ENCODE results near the gene SATB1.
A peak's percentile ranks its signal among the peaks of the same experiment; 100 is the strongest.

The SATB1 gene

DNA sequence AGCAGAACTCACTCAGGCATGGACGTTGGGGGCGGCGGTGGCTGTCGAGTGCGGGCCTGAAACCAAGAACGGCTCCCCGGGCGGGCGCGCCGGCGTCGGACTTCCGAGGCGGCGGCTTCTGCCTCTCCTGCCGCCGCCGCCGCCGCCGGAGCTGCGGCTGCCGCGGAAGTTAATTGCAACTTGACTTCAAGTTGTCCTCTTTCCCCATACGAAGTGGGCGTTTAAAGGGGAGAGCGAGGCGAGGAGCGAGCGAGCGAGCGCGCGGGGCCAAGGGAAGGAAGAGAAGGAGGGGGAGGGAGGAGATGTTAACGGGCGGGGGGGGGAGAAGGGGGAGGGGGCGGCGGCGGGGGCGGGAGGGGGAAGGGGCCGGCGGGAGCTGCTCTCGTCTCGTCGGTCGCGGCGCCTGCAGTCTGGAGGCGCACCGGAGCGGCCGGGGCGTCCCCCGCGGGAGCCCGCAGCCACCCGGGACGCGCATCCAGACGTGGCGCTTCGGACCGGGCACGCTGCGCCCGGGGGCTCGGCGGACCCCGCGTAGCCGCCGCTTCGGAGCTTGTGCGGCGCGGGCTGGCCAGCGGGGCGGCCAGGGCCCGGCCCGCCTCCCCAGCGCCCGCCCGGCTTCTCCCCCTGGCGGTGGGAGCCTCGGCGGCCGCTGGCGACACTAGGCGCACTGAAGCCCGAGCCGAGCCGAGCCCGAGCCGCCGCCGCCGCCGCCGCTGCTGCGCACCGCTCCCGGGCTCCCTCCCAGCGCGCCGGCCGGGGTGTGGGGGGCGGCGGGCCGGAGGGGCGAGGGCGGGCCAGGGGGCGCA, 19.7 kb upstream of the SATB1 start:
- no peaks in the 10 kb centered on the region for H3K36me3 ChIP-seq (ENCODE audit: control insufficient read depth in 1 of 2, insufficient read depth in 2 of 2, low read length in 2 of 2)
- peaks cover 11 to 25% of the 10 kb centered on the region in 2 donors for H3K27me3 ChIP-seq (ENCODE audit: control insufficient read depth in 1 of 2, insufficient read depth in 2 of 2, low read length in 2 of 2)
- peaks cover 3 to 7% of the 10 kb centered on the region in 2 donors for H3K9me3 ChIP-seq (ENCODE audit: control insufficient read depth in 1 of 2, low read length in 2 of 2)
- H3K9ac ChIP-seq (ENCODE audit: low read depth in 1 of 2, low read length in 2 of 2): peak overlapping the region; percentile 69
- H3K27ac ChIP-seq (ENCODE audit: low read depth, low read length): no peak overlapping the region
- H3K4me1 ChIP-seq (ENCODE audit: control insufficient read depth in 1 of 2, insufficient read depth in 2 of 2, low read length in 2 of 2): peaks cover 17 to 18% of the 10 kb centered on the region in 2 donors
- H3K4me3 ChIP-seq (ENCODE audit: low read depth in 1 of 2, low read length in 2 of 2): peak overlapping the region; percentile 79 to 83

DNA sequence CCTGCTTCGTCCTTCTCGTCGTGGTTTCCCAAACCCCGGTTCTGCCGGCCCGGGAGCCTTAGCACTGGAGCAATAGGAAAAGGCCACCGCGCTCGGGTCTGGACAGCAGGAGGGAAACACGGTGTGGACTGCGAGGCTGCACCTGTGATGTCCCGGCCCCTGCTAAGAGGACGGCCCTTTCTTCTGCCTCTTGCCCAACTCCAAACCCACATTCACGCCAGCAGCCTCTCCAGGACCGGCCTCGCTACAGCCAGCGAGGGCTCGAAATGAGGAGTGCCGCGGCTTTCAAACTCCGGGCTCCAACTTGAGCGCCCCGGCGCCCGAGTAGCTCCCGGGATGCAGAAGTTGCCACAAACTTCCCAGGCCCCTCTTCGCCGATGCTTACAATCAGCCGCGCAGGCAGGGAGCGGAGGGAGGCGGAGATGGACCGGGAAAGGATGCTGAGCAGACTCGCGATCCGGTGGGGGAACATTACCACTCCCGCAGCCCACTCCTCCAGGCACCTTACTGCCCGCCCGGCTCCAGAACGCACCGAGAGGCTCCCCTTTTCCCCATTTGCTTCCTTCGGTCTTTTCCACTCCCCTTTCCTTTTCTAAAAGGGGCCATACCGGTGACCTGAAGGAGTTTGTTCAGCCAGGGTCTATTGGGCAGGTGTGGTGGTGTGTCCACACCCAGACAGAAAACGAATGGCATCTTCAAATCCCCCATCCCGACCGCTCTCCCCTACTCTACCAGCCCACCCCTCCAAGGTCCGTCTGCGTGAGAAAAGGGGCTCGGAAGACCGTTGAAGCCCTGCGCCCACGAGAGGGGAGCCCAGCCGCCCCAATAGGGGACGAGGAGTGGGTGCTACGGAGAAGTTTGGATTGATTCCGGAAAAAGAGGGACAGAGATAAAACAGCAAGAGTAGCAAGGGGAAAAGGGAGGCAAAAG, 18.8 kb upstream of the SATB1 start:
- Histone ChIP-seq H3K27ac (ENCODE audit: low read depth, low read length) (no peak overlapping the region), H3K9me3 (ENCODE audit: control insufficient read depth in 1 of 2, low read length in 2 of 2) (peaks cover under 1% of the 10 kb centered on the region in 2 donors), H3K36me3 (ENCODE audit: control insufficient read depth in 1 of 2, insufficient read depth in 2 of 2, low read length in 2 of 2) (no peaks in the 10 kb centered on the region), H3K4me1 (ENCODE audit: control insufficient read depth in 1 of 2, insufficient read depth in 2 of 2, low read length in 2 of 2) (peaks cover 17 to 18% of the 10 kb centered on the region in 2 donors), H3K27me3 (ENCODE audit: control insufficient read depth in 1 of 2, insufficient read depth in 2 of 2, low read length in 2 of 2) (peaks cover 11 to 25% of the 10 kb centered on the region in 2 donors), H3K4me3 (ENCODE audit: low read depth in 1 of 2, low read length in 2 of 2) (peak overlapping the region; percentile 79 to 83), H3K9ac (ENCODE audit: low read depth in 1 of 2, low read length in 2 of 2) (peak overlapping the region; percentile 69)

DNA sequence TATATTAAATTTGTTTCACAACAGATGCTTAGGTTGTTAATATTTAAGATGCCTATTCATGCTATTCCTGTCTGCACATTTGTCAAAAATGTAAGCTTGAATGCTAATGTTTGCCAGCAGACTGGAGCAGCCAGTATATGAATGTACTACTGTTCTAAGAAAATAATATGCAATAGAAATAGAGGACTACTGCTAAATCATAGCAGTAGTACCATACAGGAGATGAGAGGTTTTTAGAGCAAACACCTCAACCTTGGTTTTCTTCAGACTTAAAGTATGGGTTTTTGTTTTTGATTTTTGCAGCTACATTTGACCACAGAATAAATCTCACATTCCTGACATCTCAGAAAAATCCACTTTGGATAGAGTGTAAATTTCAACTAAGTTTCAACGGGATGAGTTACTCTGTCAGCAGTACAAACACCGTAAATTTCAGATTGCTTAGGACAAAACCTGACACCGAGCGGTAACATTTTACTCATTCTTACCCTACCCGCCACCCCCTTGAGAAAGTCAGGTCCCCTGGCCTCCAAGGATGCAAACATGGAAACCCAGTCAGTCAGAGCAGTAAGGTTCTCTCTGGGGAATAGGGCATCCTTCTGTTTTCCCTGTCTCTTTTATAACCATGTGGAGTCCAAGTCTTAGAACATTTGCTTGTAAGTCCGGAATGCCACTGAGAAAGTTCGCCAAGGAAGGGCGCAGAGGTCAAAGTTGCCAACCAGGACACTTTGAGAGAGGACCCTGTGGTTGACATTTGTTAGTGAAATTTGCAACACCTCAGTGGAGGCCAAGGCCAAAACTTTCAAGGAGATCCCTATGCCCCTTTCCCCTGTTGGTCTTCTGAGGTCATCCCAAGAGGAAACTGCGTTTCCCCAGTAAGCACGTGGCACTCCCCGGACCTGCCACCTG, 17.9 kb upstream of the SATB1 start:
- Histone ChIP-seq H3K9me3 (ENCODE audit: control insufficient read depth in 1 of 2, low read length in 2 of 2) (no peaks in the 10 kb centered on the region), H3K9ac (ENCODE audit: low read depth in 1 of 2, low read length in 2 of 2) (peak overlapping the region; percentile 29 to 69), H3K4me1 (ENCODE audit: control insufficient read depth in 1 of 2, insufficient read depth in 2 of 2, low read length in 2 of 2) (peaks cover 17 to 18% of the 10 kb centered on the region in 2 donors), H3K27me3 (ENCODE audit: control insufficient read depth in 1 of 2, insufficient read depth in 2 of 2, low read length in 2 of 2) (peaks cover 11 to 25% of the 10 kb centered on the region in 2 donors), H3K27ac (ENCODE audit: low read depth, low read length) (no peak overlapping the region), H3K4me3 (ENCODE audit: low read depth in 1 of 2, low read length in 2 of 2) (peak overlapping the region; percentile 79 to 83), H3K36me3 (ENCODE audit: control insufficient read depth in 1 of 2, insufficient read depth in 2 of 2, low read length in 2 of 2) (no peaks in the 10 kb centered on the region)

DNA sequence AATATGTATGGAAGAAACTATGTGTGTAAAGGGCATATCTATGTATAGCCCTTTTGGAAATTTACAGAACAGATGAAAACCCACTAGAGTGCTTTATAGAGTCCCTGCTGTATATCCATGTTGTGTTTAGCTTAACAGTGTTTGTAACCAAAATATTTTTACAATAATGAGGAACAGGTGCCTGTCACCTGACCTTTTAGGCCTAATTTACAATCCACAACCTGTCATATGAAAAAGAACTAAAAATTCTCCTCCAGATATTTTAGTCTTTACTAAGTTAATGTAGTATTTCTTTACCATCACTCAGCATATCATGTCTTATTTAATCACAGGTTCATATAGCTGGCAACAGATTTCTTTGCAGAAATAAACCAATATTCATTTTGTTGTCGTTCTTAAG, 16.4 kb upstream of the SATB1 start:
- H3K4me3 ChIP-seq (ENCODE audit: low read depth in 1 of 2, low read length in 2 of 2): no peak overlapping the region
- no peaks in the 10 kb centered on the region for H3K36me3 ChIP-seq (ENCODE audit: control insufficient read depth in 1 of 2, insufficient read depth in 2 of 2, low read length in 2 of 2)
- H3K27ac ChIP-seq (ENCODE audit: low read depth, low read length): no peak overlapping the region
- peaks cover 17 to 18% of the 10 kb centered on the region in 2 donors for H3K4me1 ChIP-seq (ENCODE audit: control insufficient read depth in 1 of 2, insufficient read depth in 2 of 2, low read length in 2 of 2)
- H3K9ac ChIP-seq (ENCODE audit: low read depth in 1 of 2, low read length in 2 of 2): no peak overlapping the region
- H3K27me3 ChIP-seq (ENCODE audit: control insufficient read depth in 1 of 2, insufficient read depth in 2 of 2, low read length in 2 of 2): peaks cover 11 to 25% of the 10 kb centered on the region in 2 donors
- H3K9me3 ChIP-seq (ENCODE audit: control insufficient read depth in 1 of 2, low read length in 2 of 2): no peaks in the 10 kb centered on the region

DNA sequence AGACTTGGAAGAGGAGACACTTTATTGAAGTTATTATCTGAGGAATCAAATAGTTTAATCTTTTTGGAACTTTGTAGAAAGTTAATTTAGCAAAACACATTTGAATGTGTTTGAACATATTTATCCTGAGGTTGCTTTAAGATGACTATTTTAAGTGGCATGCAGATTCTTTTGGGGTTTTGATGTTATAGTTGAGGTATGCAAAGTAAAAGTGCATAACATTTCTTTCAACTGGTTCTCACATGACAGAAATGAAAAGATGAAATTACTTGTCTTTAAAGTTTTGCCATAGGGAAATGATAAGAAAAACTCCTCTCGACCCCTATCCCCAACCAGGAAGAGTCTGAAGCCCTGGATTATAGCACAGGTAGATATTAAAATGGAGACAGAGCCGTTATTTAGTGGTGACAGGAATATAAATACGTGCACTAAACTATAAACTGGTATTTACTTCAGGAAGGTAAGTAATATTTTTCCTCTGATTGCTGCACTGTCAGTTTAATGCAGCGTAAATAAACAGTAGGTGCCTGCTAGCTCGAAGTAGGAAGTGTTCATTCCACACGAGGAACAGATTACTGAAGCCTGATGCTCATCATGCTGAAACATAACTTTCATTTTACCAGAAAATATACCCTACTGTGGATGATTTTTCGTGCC, 15.1 kb upstream of the SATB1 start:
- Histone ChIP-seq H3K27me3 (ENCODE audit: control insufficient read depth in 1 of 2, insufficient read depth in 2 of 2, low read length in 2 of 2) (peaks cover 11 to 17% of the 10 kb centered on the region in 2 donors), H3K4me3 (ENCODE audit: low read depth in 1 of 2, low read length in 2 of 2) (no peak overlapping the region), H3K9ac (ENCODE audit: low read depth in 1 of 2, low read length in 2 of 2) (no peak overlapping the region), H3K4me1 (ENCODE audit: control insufficient read depth in 1 of 2, insufficient read depth in 2 of 2, low read length in 2 of 2) (peaks cover 11% of the 10 kb centered on the region in 2 donors), H3K27ac (ENCODE audit: low read depth, low read length) (no peak overlapping the region), H3K36me3 (ENCODE audit: control insufficient read depth in 1 of 2, insufficient read depth in 2 of 2, low read length in 2 of 2) (no peaks in the 10 kb centered on the region), H3K9me3 (ENCODE audit: control insufficient read depth in 1 of 2, low read length in 2 of 2) (no peaks in the 10 kb centered on the region)

DNA sequence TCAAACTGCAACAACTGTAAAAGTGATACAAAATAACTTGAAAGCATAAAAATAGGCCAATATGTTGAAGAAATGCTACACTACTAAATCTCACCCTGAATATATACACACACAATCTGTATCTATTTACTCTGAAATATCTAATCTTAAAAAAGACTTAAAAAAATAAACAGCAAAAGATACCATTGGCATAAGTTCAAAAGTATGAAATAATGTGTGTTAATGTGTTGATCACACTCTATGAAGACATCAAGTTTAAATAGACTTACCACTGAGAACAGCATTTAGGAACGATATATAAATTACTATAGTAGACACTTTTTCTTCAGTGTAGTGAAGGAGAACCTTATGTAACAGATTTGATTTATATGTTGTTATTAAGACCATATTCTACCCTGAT, 14.1 kb upstream of the SATB1 start:
- H3K36me3 ChIP-seq (ENCODE audit: control insufficient read depth in 1 of 2, insufficient read depth in 2 of 2, low read length in 2 of 2): no peaks in the 10 kb centered on the region

DNA sequence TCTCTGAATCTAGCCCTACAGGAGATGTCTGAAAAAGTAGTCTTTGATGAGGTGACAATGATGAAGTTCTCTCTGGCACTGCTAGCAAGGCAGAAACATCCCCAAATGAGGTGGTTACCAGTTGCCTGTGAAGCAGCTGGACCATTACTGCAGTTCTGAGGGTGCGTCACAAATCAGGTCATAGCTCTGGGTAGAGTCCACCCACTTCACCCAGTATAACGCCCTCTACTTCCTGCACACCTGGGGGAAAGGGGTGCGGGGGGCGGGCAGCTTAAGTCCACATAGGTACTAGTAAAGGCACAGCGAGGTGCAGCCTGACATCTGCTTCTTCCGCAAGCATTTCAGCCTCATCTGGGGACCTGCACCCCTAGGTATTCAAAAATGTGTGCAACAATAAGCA, 13.4 kb upstream of the SATB1 start:
- Histone ChIP-seq H3K4me3 (ENCODE audit: low read depth in 1 of 2, low read length in 2 of 2) (no peak overlapping the region), H3K9me3 (ENCODE audit: control insufficient read depth in 1 of 2, low read length in 2 of 2) (no peaks in the 10 kb centered on the region), H3K4me1 (ENCODE audit: control insufficient read depth in 1 of 2, insufficient read depth in 2 of 2, low read length in 2 of 2) (peaks cover 3 to 5% of the 10 kb centered on the region in 2 donors), H3K27ac (ENCODE audit: low read depth, low read length) (no peak overlapping the region), H3K36me3 (ENCODE audit: control insufficient read depth in 1 of 2, insufficient read depth in 2 of 2, low read length in 2 of 2) (no peaks in the 10 kb centered on the region), H3K9ac (ENCODE audit: low read depth in 1 of 2, low read length in 2 of 2) (no peak overlapping the region), H3K27me3 (ENCODE audit: control insufficient read depth in 1 of 2, insufficient read depth in 2 of 2, low read length in 2 of 2) (peaks cover 9 to 10% of the 10 kb centered on the region in 2 donors)

More for the DNA sequence above, 14.1 kb upstream of the SATB1 start:
- Histone ChIP-seq H3K4me3 (ENCODE audit: low read depth in 1 of 2, low read length in 2 of 2) (no peak overlapping the region), H3K27me3 (ENCODE audit: control insufficient read depth in 1 of 2, insufficient read depth in 2 of 2, low read length in 2 of 2) (peaks cover 11 to 17% of the 10 kb centered on the region in 2 donors), H3K27ac (ENCODE audit: low read depth, low read length) (no peak overlapping the region), H3K9me3 (ENCODE audit: control insufficient read depth in 1 of 2, low read length in 2 of 2) (no peaks in the 10 kb centered on the region), H3K9ac (ENCODE audit: low read depth in 1 of 2, low read length in 2 of 2) (no peak overlapping the region), H3K4me1 (ENCODE audit: control insufficient read depth in 1 of 2, insufficient read depth in 2 of 2, low read length in 2 of 2) (peaks cover 10% of the 10 kb centered on the region in 2 donors)

DNA sequence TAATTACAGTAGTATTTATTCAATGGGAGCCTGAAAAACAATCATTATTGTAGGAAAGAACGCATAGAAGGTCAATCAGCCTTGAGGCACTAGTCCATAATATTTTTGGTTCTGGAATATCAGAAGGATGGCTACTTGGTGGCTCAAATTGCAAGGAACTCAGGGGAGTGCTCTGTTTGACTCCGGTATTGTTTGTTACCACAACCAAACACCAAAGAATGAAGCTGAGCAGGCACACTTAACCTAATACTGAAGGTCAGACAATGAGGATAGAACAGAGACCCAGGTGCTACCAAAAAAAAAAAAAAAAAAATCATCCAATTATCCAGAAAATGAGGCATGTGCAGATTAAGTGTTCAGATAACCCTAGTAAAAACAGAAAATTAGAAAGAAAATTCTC, 11.1 kb upstream of the SATB1 start:
- Histone ChIP-seq H3K4me1 (ENCODE audit: control insufficient read depth in 1 of 2, insufficient read depth in 2 of 2, low read length in 2 of 2) (no peaks in the 10 kb centered on the region), H3K9me3 (ENCODE audit: control insufficient read depth in 1 of 2, low read length in 2 of 2) (no peaks in the 10 kb centered on the region), H3K27me3 (ENCODE audit: control insufficient read depth in 1 of 2, insufficient read depth in 2 of 2, low read length in 2 of 2) (no peaks in the 10 kb centered on the region), H3K27ac (ENCODE audit: low read depth, low read length) (no peak overlapping the region), H3K36me3 (ENCODE audit: control insufficient read depth in 1 of 2, insufficient read depth in 2 of 2, low read length in 2 of 2) (no peaks in the 10 kb centered on the region), H3K4me3 (ENCODE audit: low read depth in 1 of 2, low read length in 2 of 2) (no peak overlapping the region), H3K9ac (ENCODE audit: low read depth in 1 of 2, low read length in 2 of 2) (no peak overlapping the region)

DNA sequence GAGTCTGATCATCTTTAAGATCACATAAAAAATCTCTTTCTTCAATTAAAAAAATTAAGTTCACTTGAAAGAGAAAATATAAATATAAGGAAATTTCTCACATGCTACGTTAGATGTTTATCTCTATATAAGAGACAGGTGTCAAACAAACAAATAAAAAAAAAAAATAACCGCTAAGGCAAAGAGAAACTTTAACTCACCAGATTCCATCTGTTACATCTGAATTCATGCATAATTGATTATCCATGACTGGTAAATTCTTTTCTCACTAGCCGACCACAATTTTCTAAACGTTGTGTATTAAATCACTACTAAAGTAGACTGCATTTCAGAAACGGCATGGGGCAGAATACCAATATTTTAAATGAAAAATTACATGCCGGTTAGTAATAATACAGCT, 9.6 kb upstream of the SATB1 start:
- Histone ChIP-seq H3K36me3 (ENCODE audit: control insufficient read depth in 1 of 2, insufficient read depth in 2 of 2, low read length in 2 of 2) (no peaks in the 10 kb centered on the region), H3K9me3 (ENCODE audit: control insufficient read depth in 1 of 2, low read length in 2 of 2) (no peaks in the 10 kb centered on the region), H3K9ac (ENCODE audit: low read depth in 1 of 2, low read length in 2 of 2) (no peak overlapping the region), H3K4me1 (ENCODE audit: control insufficient read depth in 1 of 2, insufficient read depth in 2 of 2, low read length in 2 of 2) (peaks cover 5 to 11% of the 10 kb centered on the region in 2 donors), H3K4me3 (ENCODE audit: low read depth in 1 of 2, low read length in 2 of 2) (no peak overlapping the region), H3K27ac (ENCODE audit: low read depth, low read length) (no peak overlapping the region), H3K27me3 (ENCODE audit: control insufficient read depth in 1 of 2, insufficient read depth in 2 of 2, low read length in 2 of 2) (no peaks in the 10 kb centered on the region)
